ENCODE data around the gene NRG3.

- TF ChIP-seq CTCF (IDR thresholded peaks at IDR 0.05; ENCODE audit: low read length) (no peak), EZH2 (IDR thresholded peaks at IDR 0.05; ENCODE audit: borderline replicate concordance, low read length) (no peak)
These were observed 11.9 kb downstream of the NRG3 start for GRCh38 chr10:81886939-81887338.
